ENCODE results near the gene OR2T35.
"Not testable (repeated sequence)": the region's sequence is repeated elsewhere in the genome, so short reads cannot be mapped to it uniquely, and the experiment has no call there.

Gene OR2T35, protein sequence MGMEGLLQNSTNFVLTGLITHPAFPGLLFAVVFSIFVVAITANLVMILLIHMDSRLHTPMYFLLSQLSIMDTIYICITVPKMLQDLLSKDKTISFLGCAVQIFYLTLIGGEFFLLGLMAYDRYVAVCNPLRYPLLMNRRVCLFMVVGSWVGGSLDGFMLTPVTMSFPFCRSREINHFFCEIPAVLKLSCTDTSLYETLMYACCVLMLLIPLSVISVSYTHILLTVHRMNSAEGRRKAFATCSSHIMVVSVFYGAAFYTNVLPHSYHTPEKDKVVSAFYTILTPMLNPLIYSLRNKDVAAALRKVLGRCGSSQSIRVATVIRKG

DNA sequence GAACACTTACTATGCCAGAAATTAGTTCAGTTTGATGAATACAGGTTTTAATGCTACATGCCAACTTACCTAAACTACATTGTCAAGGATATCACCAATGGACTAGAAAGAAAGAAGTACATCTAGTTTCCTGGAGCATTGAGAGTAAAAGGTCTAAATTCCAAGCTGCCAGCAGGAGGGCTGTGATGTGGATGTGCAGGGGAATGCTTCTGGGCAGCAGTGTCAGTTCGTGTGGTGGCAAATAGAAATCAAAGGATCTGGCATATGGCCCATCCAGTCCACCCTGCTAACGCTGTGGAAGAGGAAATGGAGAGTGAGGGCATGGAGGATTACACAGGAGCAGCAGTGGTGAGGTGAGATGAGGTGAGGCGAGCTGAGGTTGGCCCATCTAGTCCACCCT, at the start of gene OR2T35:
TSS of gene OR2T35 (minus strand) at position 101 of the 400 bp plus-strand sequence. CDS start 6,020 bp downstream, outside the sequence.
- H3K4me3 ChIP-seq (ENCODE audit: low read depth, low read length); CTCF ChIA-PET; POLR2A ChIA-PET; DNase-seq (ENCODE audit: low read depth, low spot score): not testable (repeated sequence)

DNA sequence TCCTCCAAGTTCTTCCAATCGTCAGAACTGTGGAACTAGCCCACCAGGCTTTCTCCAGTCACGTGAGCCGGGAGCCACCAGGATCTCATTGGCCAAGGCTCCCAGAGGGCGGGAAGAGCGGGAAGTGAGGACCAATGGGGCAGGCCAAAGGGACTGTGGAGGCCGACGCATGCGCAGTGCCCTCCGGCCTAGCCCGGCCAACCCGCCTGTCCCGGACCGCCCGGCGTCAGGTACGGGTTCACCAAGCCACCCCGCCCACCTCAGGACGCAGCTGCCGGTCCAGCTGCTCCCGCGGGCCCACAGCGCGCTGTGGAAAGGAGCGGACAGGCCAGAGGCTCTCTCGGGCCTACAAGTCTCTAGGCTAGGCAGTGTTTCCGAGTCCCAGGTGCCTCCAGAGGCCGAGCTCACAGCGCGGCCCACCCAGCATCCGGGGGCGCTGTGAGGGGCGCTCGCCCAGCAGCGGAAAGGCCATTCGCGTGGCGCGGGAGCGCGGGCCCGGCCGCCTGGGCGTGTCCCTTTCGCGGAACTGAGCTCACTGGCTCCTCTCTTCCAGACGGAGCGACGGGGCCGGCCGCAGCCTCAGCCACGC, 46.6 kb upstream of the OR2T35 start:
- DNase-seq (ENCODE audit: low read depth, low spot score) = no peak
- H3K4me3 ChIP-seq (ENCODE audit: low read depth, low read length) = no peak overlapping the region
- ChIA-PET CTCF (no interaction called here), POLR2A (no interaction called here)
- TF ChIP-seq, protein P1, sequence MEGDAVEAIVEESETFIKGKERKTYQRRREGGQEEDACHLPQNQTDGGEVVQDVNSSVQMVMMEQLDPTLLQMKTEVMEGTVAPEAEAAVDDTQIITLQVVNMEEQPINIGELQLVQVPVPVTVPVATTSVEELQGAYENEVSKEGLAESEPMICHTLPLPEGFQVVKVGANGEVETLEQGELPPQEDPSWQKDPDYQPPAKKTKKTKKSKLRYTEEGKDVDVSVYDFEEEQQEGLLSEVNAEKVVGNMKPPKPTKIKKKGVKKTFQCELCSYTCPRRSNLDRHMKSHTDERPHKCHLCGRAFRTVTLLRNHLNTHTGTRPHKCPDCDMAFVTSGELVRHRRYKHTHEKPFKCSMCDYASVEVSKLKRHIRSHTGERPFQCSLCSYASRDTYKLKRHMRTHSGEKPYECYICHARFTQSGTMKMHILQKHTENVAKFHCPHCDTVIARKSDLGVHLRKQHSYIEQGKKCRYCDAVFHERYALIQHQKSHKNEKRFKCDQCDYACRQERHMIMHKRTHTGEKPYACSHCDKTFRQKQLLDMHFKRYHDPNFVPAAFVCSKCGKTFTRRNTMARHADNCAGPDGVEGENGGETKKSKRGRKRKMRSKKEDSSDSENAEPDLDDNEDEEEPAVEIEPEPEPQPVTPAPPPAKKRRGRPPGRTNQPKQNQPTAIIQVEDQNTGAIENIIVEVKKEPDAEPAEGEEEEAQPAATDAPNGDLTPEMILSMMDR (IDR thresholded peaks at IDR 0.05; ENCODE audit: insufficient read depth, low read length, missing control alignments) = no peak

DNA sequence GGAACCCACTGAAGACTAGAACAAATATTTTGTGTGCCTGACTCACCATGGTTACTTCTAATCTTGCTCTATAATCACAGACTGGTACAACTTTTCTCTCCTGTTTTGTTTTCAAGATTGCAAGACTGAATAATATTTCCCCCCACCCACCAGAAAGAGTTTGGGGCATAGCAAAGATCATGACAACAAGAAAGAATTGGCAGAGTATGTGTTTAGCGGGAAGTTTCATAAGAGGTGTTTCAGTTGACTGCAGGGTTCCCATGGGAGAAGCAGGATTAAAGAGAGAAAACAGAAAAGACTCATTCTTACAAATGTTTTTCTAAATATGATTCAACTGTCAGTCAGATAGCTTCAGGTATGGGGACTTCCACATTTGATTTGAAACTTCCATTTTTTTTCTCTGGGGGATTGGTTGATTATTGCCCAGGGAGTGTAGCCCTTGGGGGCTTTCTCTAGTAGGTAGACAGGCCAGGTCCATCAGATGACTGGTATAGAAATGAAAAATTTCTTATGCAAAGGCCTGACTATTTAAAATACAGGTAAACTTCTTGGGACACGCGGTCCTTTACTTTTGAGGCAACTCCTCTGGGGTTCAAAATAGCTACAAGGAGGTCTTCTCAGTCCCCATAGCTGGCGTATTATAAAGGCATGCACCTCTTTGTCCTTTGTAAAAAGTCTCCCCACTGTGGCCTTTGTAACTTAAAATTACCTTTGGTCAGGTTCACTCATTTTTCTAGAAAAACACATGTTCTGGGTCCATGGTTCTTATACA, 43.6 kb upstream of the OR2T35 start:
- CTCF ChIA-PET = no interaction called here
- no peak for DNase-seq (ENCODE audit: low read depth, low spot score)
- TF ChIP-seq, protein P1 (IDR thresholded peaks at IDR 0.05; ENCODE audit: insufficient read depth, low read length, missing control alignments) = no peak
- POLR2A ChIA-PET = no interaction called here
- H3K4me3 ChIP-seq (ENCODE audit: low read depth, low read length) = no peak overlapping the region

DNA sequence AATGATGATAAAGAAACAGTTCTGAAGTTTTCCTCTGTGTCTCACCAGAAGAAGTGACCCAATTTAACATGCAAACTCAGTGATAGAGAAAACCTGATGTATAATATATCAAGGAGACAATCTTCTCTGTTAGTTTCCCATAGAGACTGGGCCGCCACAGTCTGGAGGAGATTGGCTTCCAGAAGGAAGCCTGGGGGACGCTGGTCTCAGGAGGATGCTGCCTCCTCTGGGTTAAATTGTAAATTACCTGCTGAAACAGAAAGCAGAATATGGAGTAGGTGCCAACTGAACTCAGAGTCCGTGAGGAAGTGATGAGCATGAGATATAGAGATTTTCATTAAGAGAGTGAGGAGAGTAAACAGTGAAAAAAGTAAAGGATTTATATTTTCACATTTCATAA, 41.7 kb upstream of the OR2T35 start:
- TF ChIP-seq, protein P1 (IDR thresholded peaks at IDR 0.05; ENCODE audit: insufficient read depth, low read length, missing control alignments) = no peak
- DNase-seq (ENCODE audit: low read depth, low spot score) = no peak
- H3K4me3 ChIP-seq (ENCODE audit: low read depth, low read length) = no peak overlapping the region
- ChIA-PET POLR2A (no interaction called here), CTCF (no interaction called here)

DNA sequence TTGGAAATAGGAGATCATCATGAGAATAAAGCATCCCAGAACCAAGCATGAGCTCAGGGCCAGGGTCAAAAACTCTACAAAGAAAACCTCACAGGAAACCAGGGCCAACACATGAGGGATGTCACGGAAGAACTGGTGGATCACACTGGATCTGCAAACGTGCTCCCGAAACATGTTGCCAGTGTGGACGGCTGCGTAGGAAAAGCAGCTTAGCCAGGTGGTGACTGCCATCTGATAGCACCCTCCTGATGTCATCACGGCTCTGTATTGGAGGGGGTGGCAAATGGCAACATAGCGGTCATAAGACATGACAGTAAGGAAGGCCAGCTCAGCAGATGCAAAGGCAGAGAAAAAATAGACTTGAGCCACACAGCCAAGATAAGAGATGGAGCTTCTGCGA, 36.6 kb upstream of the OR2T35 start:
- TF ChIP-seq, protein P1 (IDR thresholded peaks at IDR 0.05; ENCODE audit: insufficient read depth, low read length, missing control alignments) = no peak
- no peak overlapping the region for H3K4me3 ChIP-seq (ENCODE audit: low read depth, low read length)
- ChIA-PET POLR2A (no interaction called here), CTCF (no interaction called here)
- DNase-seq (ENCODE audit: low read depth, low spot score) = no peak

DNA sequence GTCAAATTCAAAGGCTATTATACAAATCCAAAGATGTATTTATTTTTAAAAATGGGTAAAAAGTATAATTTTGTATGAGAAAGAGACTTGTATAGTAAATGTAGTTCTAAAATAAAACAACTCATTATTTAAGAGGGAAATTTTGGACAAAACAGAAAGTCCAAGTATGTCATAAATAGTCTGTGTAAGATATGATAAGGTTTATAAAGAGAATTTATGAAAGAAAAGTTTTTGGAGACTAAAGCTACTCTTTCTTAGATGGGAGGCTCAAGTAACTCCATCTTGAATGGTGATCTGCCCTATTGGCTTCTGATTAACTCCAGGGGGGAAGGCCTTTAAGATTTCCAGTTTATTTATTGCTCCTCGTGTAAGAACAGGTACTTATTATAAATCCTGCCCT, 24.9 kb upstream of the OR2T35 start:
- ChIA-PET CTCF (no interaction called here), POLR2A (no interaction called here)
- no peak for DNase-seq (ENCODE audit: low read depth, low spot score)
- TF ChIP-seq, protein P1 (IDR thresholded peaks at IDR 0.05; ENCODE audit: insufficient read depth, low read length, missing control alignments) = no peak
- H3K4me3 ChIP-seq (ENCODE audit: low read depth, low read length) = no peak overlapping the region

DNA sequence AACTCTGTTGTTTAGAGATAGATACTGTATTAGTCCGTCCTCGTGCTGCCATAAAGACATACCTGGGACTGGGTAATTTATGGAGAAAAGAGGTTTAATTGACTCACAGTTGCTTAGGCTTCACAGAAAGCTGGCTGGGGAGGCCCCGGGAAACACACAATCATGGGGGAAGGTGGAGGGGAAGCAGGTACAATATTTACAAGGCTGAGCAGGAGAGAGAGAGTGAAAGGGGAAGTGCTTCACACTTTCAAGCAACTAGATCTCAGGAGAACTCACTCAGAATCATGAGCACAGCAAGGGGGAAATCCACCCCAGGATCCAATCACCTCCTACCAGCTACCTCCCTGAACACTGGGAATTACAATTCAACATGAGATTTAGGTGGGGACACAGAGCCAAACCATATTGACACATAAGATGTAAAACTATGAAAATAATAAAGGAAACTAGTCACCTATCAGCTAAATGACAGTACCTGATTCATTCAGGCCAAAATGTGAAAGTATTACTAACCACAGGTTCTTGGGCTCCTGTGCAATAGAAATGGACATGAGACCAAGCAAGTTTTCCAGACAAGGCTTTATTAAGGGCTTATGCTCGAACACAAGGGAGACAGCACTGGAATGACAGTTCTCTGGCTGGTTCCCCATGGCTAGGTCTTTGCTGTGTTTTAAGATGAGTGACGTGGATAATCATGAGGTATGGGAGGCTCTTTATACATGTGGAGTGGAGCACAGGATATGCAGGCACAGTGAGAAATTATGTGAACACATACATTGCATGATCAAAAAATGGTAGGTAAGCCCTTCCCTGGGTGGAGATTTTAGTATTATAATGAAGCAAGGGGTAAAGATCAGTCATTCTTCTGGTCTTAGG, 18.6 kb upstream of the OR2T35 start:
- H3K4me3 ChIP-seq (ENCODE audit: low read depth, low read length); POLR2A ChIA-PET; CTCF ChIA-PET; DNase-seq (ENCODE audit: low read depth, low spot score): not testable (repeated sequence)

DNA sequence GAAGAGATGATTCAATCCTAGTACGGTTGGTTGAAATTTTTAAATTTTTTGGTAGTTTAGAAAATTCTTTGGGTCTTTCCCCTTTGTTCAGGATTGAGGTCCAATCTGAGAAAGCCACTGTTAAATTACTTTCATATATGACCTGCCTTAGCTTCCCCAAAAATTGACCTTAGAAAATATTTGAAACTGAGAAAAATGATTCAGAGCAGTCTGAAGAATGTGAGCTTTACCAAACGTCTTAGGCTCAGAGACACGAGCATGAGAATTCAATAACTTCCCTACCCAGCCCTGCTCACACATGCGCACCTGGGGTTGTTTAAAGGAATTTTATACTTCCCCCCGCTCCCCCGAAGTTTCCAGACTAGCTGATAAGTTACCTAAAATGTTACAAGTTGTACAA, 11.7 kb upstream of the OR2T35 start:
- CTCF ChIA-PET; H3K4me3 ChIP-seq (ENCODE audit: low read depth, low read length); POLR2A ChIA-PET; DNase-seq (ENCODE audit: low read depth, low spot score): not testable (repeated sequence)

DNA sequence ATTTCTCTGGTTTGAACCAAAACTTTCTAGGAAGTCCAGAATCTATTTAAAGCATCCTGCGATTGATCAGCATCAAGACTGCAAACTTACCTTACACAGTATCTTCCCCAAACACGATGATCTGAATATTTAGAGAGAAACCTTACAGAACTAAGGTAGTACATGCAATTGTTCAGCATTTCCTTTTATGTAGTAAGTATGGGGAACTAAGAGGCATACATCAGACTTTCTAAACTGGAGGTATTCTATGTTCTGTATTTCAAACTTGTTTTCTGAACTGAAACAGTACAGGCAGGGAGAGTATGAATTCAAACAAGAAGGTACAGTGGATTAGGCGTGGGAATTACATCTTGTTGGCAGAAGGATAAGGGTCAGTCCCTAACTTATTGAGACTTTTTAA, 10.3 kb upstream of the OR2T35 start, which contains the start of gene OR2T27:
TSS of gene OR2T27 (minus strand) at position 175 of the 400 bp plus-strand sequence. CDS start 4,644 bp downstream, outside the sequence.
- CTCF ChIA-PET = not testable (repeated sequence)

More for the DNA sequence above, 10.3 kb upstream of the OR2T35 start, which contains the start of gene OR2T27:
- DNase-seq (ENCODE audit: low read depth, low spot score); POLR2A ChIA-PET; H3K4me3 ChIP-seq (ENCODE audit: low read depth, low read length): not testable (repeated sequence)
